ENCODE results near the gene WHRN. TPM values are rescaled to one million over a fixed set of nuclear protein-coding genes. Genes with fewer than 3 reads are reported as not detected.

WHRN gene
- total RNA-seq, 1 donor from 2014 or later = 5.2 TPM

- TF ChIP-seq, protein P1, sequence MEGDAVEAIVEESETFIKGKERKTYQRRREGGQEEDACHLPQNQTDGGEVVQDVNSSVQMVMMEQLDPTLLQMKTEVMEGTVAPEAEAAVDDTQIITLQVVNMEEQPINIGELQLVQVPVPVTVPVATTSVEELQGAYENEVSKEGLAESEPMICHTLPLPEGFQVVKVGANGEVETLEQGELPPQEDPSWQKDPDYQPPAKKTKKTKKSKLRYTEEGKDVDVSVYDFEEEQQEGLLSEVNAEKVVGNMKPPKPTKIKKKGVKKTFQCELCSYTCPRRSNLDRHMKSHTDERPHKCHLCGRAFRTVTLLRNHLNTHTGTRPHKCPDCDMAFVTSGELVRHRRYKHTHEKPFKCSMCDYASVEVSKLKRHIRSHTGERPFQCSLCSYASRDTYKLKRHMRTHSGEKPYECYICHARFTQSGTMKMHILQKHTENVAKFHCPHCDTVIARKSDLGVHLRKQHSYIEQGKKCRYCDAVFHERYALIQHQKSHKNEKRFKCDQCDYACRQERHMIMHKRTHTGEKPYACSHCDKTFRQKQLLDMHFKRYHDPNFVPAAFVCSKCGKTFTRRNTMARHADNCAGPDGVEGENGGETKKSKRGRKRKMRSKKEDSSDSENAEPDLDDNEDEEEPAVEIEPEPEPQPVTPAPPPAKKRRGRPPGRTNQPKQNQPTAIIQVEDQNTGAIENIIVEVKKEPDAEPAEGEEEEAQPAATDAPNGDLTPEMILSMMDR (conservative IDR thresholded peaks at IDR 0.05; ENCODE audit: low read depth, low read length) = no peak
- no peak overlapping the region for H3K4me3 ChIP-seq (ENCODE audit: low read depth, low read length)
- no peak for DNase-seq (ENCODE audit: low read depth)
Observed at GRCh38 chr9:114413861-114414301, 91.4 kb downstream of the WHRN start.

DNA sequence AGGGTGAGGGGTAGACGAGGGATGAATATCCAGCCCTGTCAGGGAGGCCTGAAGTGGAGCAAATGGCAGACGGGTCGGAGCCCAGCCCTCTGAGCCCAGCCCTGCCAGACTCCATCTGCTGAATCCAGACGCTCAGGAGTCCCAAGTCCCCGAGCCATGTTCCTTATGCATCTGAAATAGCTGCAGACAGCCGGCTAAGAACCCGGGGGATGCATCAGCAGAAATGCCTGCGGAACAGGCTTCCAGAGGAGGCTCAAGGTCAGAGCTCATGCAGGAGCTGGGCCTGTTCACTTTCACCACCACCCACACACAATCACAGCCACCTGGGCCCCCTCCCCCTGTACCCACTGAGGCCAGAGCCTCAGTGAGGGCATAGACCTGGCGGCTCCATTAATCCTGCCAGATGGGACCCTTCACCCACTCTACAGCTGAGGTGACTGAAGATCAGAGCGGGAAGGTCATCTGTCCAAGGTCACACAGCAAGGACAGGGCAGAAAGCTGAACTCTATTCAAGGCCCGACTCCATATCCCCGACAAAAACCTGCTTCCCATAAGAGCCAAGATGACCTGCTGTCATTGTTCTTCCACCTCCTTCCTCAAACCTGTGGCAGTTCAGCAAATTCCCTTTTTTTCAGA, 93.1 kb downstream of the WHRN start:
- DNase-seq (ENCODE audit: low read depth) = no peak
- H3K4me3 ChIP-seq (ENCODE audit: low read depth, low read length) = no peak overlapping the region
- TF ChIP-seq, protein P1 (conservative IDR thresholded peaks at IDR 0.05; ENCODE audit: low read depth, low read length) = no peak

DNA sequence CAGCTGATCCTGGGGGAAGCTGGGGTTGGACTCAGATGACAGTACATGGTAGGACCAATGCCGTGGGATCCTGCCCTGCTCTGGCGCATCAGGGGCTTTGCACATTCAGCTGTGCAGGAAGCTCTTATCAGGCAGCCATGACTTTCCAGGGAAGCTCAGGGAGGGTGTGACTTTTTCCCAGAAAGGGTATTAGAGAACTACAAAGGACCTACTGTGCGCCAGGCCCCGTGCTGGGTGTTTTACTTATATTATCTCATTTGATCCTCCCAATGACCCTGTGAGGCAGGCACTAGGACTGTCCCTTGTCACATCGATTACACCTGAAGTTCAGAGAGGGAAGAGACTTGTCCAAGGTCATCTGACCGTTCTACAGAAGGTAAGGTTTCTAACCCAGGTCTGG, 93.8 kb downstream of the WHRN start:
- no peak for DNase-seq (ENCODE audit: low read depth)
- no peak overlapping the region for H3K4me3 ChIP-seq (ENCODE audit: low read depth, low read length)
- TF ChIP-seq, protein P1 (conservative IDR thresholded peaks at IDR 0.05; ENCODE audit: low read depth, low read length) = no peak

DNA sequence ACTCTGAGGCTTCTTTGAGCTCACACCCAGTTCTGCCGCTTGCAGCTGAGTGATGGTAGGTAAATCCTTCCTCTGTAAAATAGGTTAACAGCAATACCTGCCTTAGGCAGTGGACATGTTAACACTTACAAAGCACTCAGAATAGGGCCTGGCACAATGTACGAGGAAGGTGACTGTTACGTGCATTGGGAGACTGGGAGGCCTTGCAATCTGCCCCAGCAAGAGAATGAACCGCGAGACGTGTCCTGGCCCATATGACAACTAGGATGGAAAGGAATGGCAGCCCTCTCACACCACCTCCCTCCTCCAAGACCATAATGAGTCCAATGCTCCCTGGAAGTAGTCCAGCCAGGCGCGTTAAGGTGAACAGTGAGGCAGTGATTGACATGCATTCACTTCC, 94.4 kb downstream of the WHRN start:
- no peak overlapping the region for H3K4me3 ChIP-seq (ENCODE audit: low read depth, low read length)
- TF ChIP-seq, protein P1 (conservative IDR thresholded peaks at IDR 0.05; ENCODE audit: low read depth, low read length) = no peak
- no peak for DNase-seq (ENCODE audit: low read depth)

GRCh38 chr9:114409842-114410241, 95.4 kb downstream of the WHRN start:
- H3K4me3 ChIP-seq (ENCODE audit: low read depth, low read length) = no peak overlapping the region
- DNase-seq (ENCODE audit: low read depth) = no peak
- TF ChIP-seq, protein P1 (conservative IDR thresholded peaks at IDR 0.05; ENCODE audit: low read depth, low read length) = no peak

DNA sequence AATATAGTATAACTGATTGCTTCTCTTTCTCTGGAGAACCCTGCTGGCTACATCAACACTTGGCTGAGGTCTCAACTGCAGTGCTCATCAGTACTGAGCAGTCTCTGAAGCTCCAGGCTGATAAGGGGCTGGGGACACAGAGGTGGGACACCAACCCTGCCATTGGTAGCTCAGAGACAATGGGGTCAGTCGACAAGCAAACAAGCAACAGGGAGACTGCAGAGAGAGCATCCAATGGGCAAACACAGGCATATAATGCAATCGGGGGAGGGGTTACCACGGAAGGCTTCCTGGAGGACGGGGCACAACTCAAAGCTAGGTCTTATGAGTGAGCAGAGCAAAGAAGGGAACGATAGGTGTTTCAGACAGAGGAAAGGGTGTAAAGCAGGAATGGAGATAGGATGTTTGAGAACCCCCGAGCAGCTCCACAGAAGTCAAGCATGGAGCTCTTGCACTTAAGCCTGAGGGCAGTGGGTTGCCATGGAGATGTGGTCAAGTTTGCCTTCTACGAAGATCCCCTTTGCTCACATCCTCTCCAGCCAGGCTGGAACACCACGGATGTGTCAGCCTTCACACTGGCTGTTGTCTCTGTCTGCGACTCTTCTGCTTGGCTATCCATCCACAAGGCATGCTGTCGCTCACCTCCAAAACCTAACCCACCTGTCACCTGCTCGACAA, 96.0 kb downstream of the WHRN start:
- TF ChIP-seq, protein P1 (conservative IDR thresholded peaks at IDR 0.05; ENCODE audit: low read depth, low read length) = no peak
- no peak for DNase-seq (ENCODE audit: low read depth)
- no peak overlapping the region for H3K4me3 ChIP-seq (ENCODE audit: low read depth, low read length)

DNA sequence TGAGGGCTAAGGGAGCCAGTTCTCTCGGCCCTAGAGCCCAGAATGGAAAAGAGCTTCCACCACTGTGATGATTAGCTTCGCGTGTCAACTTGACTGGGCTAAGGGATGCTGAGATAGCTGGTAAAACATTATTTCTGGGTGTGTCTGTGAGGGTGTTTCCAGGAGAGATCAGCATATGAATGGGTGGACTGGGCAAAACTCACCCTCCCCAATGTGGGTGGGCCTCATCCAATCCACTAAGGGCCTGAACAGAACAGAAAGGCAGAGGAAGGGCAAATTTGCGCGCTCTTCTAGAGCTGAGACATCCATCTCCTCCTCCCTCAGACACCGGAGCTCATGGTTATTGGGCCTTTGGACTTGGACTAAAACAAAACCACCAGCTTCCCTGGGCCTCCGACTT, 96.6 kb downstream of the WHRN start:
- TF ChIP-seq, protein P1 (conservative IDR thresholded peaks at IDR 0.05; ENCODE audit: low read depth, low read length) = no peak
- no peak overlapping the region for H3K4me3 ChIP-seq (ENCODE audit: low read depth, low read length)
- DNase-seq (ENCODE audit: low read depth) = no peak

Measured in epithelial cell of proximal tubule (primary cell).